Measurements from ENCODE around the gene C10orf90.

The C10orf90 gene

DNA sequence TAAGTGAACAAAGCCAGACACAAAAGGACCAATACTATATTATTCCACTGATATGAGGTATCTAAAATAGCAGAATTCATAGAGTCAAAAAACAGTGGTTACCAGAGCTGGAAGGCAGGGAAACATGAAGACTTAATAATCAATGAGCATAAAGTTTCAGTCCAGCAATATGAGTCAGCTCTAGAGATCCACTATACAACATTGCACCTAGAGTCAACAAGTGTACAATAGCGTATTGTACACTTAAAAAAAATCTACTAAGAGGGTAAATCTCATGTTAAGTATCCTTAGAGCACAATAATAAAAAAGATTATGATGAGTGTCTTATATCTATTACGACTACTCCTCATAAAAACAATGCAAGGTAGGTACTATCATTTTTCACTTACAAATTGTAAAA lies 36.1 kb downstream of the C10orf90 start:
- no peak for DNase-seq

DNA sequence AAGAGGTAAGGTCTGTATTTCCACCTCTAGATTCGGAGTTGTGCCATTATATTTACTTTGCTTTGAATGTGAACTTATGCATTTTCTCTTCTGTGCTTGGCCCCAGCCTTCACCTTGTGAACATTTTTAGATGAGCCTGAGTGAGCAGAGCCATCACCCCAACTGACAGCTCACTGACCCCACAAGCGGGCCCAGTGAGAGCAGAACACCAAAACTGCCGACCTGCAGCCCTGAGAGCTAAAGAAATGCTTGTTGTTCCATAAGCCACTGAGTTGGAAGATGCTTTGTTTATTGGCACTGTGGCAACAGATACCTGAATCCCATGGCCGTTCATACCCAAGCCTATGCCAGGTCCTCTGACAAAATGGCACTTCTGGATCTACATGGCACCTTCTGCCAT lies 37.8 kb downstream of the C10orf90 start:
- no peak for DNase-seq

DNA sequence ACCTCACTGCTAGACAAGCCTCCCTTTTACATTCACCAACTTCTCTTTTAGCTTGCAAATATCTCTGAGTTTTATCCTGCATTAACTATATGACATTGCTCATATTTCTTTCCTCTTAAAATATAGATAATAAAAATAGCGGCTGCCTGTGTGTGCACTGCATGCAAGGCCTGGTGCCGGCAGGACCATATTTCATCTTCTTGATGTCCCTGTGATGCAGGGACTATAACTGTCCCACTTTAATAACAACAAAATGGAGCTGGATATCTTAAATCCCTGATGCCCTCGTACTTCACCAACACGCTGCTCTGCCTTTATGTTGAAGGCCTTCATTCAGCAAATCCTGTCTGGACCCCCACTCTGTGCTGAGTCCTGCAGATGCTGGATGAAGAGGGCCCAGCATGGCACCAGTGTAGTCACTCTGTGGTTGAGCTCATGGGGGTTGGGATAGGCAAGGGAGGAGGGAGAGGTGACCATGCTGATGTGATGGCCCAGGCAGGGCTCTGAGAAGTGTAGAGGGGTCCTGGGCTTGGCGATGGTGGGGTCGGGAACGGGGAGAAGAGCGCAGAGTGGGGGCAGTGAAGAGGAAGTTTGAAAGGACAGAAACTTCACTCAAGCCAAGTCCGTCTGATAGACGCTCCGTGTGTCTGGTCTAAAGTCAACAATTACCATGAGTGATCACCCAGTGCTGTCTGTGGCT lies 40.4 kb downstream of the C10orf90 start:
- no peak for DNase-seq

DNA sequence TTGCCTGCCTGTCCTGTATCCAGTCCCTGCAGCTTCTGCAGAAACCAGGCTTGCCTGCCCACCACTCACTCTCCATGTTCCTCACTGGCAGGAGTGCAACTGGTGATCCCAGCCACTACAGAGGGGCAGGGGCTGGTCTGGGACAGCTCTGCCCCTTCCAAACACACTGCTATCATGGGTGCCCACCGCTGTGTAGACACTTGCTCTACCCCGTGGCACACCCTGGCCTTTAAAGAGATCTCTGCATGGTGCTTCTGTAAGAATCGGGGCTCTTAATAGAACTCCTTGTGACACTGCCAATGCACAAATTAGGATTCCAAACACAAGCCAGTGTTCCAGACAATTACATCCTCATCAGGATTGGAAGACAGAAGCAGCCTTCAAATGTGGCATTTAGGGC lies 41.7 kb downstream of the C10orf90 start:
- DNase-seq: peak; percentile 83

DNA sequence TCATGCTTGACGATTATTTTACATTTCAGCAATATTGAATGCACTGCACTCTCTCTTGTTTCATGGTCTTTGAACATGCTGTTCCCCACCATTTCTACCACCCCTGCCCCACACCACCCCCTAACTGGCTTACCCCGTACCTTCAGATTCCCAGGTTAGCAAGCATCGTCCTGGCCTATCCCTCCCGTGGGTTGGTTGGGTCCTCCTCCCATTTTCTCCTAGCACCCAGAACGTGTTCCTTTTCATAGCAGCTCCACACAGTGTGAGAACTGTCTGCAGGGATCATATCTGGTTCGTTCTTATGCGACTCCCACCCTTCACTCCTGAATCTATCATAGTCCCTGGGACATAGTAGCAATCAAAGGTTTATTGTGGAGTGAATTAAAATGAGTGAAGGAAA lies 48.6 kb downstream of the C10orf90 start:
- DNase-seq: no peak

DNA sequence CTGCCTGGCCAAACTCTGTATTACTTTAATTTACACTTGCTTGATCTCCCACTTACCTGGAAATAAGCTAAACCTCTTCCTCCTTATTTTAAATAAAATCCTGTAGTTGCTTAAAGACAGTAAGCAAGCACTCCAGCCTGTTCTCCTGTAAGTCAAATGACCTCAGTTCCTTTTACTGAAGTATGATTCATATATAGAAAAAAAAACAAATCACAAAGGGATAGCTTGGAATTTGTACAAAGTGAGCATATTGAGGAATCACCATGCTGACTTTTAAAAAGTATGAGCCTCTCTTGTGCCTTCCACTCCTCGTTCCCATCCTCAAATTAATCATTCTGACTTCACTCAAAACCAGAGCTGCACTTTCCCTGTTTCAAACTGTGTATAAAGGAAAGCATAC lies 52.0 kb downstream of the C10orf90 start:
- no peak for DNase-seq

DNA sequence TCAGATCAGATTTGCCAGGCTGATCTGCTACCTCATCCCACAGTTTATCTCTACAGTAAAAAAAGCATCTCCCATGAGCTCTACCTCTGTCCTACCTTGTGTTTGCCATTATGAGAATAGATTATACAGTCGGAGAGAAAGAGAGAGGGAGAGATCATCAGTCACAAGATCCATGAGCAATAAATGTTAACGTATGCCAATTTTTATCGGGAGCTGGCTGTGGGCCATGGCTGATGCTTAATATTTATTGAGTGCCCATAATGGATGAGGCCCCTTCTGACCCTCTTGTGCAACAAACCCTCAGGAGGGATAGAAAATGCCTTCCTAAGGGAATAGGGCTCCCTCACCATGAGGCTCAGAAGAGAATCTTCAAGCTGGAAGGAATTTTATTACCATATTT lies 52.8 kb downstream of the C10orf90 start:
- DNase-seq: no peak

DNA sequence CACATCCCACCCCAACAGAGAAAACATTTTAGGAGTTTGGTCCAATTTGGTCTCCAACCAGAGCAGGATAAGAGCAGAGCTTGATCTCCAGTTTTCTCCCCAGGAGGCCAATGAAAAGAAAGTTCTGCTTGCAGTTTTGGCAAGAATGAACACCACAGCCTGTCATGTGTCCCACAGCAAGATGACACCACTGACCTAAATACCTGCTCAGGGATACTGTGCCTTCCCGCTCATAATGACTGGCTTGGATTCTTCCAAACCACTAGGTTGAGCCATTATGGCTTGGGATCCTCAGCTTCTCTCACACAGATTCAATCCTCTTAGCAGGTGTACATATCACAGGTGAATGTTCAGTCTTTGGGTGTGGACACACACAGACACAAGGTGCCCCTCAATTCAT lies 53.3 kb downstream of the C10orf90 start:
- DNase-seq: no peak

DNA sequence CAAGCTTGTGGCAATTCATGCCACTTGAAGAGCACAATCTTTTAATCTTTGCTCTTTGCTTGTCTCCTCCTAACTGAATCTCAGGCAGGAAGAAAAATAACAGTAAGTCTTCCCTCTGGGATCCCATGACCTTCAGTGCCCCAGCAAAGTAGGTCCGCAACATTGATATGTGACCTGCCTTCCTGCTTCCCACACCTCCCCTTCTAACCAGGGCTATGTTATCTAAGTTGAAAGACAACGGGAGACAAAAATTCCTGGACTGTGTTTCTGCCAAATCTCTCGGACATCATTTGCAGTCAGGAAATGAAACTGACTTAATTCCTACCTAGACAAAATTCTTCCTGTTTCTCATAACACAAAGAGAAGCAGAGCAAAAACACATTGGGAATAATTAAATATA lies 53.8 kb downstream of the C10orf90 start:
- DNase-seq: no peak

DNA sequence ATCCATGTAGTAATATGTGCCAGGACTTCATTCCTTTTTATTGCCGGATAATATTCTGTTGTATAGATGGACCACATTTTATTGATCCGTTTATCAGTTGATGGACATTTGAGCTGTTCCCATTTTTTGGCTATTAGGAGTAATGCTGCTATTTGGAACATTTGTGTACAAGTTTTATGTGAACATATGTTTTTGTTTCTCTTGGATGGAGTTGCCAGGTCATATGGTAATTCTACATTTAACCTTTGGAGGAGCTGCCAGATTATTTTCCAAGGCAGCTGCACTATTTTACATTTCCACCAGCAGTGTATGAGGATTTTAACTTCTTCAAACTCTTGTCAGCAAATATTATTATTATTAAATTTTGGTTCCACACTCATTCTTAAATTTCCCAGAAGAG lies 59.2 kb downstream of the C10orf90 start:
- DNase-seq: no peak

DNA sequence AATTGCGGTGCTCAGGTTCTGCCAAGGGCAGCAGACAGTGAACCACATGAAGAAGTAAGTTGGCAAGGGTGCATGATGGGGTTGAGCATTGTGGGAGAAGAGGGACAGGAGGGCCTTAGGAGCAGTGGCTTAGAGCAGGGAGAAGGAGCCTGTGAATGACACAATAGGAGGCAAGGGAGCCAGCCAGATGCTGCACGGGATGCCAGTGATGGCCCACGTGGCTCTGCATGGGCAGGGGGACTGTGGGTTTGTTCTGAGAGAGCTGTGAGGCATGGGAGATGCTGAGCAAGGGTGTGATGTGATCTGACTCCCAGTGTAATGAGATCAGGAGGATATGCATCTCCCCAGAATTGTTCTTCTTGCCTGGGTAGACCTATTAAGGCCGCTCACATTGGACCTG lies 60.9 kb downstream of the C10orf90 start:
- DNase-seq: peak; percentile 60

DNA sequence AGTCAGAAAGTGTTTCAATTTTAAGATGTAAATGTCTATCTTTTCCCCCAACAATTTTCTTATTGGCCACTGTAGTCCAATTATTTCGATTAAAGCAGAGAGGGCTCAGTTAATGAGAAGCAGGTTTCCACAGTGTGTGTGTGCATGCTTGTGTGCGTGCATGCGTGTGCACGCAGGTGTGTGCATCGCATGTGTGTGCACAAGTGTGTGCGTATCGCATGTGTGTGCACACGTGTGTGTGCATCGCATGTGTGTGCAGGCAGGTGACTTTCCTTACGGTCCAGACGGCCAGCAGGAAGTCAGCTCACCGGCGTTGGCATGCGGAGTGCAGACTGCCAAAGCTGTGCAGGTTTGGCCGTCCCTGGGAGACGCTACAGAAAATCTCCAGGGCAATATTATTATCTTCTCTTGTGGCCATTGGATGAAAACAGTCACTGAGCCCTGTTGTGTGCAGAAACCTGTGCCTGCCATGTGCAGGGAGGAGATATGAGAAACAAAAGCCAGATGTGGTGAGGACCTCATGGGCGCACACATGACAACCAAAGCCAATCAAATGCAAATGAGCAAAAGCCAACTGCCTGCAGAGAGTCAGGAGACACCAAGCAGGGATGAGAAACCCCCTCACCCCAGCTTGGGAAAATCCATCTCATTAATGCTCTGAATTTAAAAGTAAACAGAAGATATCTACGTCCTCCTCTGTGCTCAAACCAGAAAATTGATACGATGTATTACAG lies 70.4 kb downstream of the C10orf90 start:
- DNase-seq: no peak

DNA sequence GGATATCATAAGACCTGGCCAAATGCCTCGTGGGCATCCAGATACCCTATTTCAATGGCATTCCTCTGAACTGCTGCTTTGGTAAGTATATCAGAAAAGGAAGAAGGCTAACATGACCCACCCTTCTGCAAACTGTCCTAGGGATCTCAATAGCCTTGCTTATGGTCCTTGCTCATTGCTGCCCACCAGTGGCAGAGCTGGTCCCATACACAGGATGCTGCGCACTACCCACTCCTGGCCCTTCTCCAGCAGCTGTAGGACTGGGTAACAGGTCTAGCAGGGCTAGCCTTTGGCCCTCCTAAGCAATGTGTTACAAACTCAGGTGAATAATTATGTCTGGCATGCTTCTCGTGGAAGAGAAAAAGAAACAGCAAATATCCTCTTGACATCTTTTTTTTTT lies 72.5 kb downstream of the C10orf90 start:
- peak; percentile 55 for DNase-seq

DNA sequence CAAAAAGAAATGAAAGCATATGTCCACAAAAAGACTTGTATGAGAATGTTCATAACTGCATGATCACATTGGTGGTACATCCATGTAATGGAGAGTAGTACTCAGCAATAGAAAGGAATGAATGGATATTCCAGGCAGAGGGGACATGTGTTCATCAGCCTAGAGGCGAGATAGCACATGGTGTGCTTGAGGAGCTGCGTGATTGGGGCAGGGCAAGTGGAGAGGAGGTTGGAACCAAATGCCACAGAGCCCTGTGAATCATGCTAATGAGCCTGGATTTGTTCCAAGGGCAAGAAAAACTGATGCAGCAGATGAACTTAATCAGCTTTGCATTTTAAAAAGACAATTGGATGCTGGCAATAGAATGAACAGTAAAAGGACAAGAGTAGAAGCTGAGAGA lies 73.3 kb downstream of the C10orf90 start:
- no peak for DNase-seq

DNA sequence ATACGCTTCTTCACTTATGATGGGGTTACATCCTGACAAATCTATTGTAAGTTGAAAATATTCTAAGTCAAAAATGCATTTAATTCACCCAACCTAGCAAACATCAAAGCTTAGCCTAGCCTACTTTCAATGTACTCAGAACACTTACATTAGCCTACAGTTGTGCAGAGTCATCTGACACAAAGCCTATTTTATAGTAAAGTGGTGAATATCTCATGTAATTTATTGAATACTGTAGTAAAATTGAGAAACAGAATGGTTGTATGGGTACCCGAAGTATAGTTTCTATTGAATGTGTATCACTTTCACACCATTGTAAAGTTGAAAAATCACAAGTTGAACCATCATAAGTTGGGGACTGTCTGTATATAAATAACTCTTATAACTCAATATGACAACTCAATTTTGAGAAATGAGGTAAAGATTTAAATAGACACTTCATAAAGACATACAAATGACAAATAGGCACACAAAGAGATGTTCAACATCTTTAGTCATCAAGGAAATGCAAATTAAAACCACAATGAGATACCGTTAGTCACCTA lies 73.9 kb downstream of the C10orf90 start:
- DNase-seq: no peak

DNA sequence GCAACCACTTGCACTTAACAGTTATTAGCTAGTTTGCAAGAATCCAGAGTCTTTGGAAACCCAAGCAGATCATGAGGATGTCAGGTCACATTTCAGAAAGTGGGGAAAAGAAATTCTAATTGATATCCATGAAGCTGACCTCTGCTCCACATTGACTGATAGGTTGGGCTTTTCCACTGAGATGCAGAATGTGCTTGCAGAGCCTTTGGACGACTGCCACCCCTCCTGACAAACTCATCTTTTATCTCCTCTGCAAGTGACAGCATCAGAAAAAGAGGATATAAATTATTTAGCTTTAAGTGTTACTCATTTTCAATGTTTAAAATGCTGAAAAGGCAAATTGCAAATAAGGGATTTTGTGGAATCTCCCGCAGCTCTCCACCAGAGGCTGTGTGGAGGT lies 75.3 kb downstream of the C10orf90 start:
- DNase-seq: peak; percentile 44

DNA sequence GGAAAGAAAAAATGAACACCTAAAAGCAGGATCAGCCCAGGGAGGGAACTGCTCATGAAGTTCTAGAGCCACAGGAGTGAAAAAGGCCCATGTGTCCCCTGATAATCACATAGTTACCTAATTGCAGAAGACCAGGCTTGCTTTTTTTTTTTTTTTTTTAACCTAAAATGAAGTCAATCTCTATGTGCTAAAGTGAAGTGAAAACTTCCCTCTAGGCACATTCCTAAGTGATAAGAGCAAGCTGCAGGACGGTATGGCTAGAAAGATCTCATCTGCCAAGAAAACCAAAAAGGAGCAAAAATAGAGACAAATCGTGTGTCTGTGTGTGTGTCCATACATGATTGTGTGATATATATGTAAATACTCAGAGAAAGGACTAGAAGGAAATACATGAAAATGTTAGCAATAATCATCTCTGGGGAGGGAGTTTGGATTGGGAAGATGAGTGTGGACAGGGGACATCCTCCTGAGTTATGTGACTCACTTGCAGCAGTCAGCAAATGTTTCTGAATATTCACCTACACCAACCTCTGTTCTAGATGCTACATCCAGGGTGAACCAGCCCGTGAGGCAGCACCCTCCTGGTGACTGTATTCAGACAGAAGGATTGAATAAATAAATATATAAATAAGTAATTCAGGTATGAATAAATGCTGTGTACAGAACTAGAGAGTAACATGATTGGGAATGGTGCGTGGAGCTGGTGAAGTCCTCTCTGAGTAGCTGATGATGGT lies 76.4 kb downstream of the C10orf90 start:
- no peak for DNase-seq

DNA sequence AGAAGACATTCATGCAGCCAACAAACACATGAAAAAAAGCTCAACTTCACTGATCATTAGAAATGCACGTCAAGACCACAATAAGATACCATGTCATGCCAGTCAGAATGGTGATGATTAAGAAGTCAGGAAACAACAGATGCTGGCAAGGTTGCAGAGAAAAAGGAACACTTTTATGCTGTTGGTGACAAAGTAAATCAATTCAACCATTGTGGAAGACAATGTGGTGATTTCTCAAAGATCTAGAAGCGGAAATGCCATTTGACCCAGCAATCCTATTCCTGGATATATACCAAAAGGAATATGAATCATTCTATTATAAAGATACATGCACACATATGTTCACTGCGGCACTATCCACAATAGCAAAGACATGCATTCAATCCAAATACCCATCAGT lies 77.6 kb downstream of the C10orf90 start:
- DNase-seq: no peak

DNA sequence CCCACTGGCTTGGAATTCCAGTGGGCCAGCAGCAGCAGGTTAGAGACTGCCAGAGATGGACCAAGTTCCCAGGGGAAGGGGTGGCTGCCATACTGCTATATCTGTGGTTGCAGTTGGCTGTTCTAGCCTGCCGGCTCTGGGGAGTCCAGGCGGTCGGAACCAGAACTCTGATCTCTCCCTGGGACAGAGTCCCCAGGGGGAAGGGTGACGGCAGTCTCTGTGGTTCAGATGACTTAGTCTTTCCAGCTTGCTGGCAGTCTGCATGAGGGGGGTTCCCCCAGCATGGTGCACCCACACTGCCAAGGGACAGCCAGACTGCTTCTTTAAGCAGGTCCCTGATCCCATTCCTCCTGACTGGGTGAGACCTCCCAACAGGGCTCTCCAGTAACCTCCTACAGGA lies 82.5 kb downstream of the C10orf90 start:
- no peak for DNase-seq

DNA sequence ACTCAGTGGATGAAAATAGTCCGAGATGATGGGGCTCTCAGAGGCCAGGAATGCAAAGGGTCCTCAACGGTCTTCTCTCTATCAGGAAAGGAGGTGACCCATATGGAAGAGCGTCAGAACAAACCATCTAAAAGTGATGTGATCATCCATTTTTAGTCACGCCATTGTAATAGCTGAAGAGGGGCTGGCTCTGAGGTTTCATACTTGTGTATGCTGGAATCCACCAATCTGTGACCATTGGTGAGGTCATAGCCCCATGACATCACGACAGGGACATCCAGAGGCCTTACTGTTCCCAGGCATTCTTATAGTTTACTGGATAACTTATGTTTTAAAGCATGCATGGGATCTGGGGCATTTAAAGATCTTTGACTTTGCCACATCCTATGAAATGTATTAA lies 83.6 kb downstream of the C10orf90 start:
- DNase-seq: no peak

DNA sequence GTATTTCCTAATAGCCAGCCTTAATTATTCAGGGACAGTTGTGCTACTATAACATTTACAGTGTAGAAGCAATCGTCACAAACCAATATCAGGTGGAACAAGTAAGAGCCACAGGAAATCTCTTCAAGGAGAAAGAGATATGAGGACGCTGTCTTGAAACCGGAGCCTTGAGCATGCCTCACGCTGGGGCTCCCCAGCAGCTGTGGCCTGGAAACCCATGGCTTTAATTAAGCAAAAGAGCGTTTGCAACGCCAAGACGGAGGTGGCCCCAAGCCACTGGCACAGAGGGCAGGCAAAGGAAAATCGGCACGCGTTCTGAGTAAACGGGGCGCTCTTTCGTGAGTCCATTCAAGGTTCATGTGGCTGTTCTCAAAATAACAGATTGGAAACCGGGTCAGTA lies 84.4 kb downstream of the C10orf90 start:
- DNase-seq: no peak

DNA sequence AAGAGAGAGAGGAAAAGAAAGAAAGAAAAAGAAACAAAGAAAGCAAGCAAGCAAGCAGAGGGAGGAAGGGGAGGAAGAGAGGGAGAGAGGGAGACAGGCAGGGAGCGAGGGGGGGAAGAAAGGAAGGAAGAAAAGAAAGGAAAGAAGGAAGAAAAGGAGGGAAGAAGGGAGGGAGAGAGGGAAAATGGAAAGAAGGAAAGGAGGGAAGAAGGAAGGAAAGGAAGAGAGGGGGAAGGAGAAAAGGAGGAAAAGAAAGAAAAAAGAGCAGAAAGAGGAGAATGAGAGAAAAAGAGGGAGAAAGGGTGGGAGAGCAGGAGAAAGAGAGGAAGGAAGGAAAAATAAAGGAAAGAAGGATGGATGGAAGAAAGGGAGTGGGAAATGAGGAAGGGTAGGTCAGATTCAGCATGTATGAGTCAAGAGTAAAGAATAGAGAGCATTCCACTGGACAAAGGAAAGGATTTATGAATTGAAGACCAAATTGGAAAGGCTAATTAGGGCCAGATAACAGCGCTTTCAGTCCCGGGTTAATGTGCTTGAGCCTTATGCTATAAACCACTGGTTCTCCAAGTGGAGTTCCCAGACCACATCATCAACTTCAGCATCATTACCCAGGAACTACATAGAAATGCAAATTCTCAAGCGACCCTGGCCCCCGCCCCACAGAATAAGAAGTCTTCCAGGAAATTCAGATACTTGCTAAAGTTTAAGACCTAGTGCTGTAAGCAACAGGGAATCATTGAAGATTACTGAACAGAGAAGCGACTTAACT lies 85.1 kb downstream of the C10orf90 start:
- DNase-seq: no peak

DNA sequence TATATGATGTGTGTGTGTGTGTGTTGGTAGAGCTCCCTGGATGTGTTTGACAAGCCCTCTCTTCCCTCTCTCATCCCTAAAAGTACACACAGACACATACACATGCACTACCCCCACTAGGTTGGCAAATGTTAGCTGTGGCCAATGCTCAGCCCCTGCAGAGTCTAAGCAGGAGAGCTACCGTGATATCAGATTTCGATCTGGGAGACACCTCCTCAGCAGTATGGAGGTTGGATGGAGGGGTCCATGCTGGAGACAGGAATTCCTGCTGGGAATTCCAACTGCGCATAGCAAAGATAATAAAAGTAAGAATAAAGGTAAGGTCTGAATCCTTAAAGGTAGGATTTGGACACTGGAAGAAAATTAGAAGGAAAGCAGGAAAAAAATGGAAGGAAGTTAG lies 85.7 kb downstream of the C10orf90 start:
- no peak for DNase-seq

Data from midbrain (tissue), 1 donor.